Calu3 (cell line): Measurements from ENCODE around the gene RAB3IL1. TPM values are rescaled to one million over a fixed set of nuclear protein-coding genes. Genes with fewer than 3 reads are reported as not detected.

Experiments
- BruUV-seq: library from RNA; stranded (reverse); fragments of 400-500 nt; replicated peaks from 2 replicates; lab custom pipeline; 2021; lab: Mats Ljungman, UMichigan
- CTCF ChIA-PET: fragments of 300-600 bp; sonication (Branson Sonifier 250); formaldehyde crosslinking; loops from one replicate; lab custom pipeline; 2022; ENCODE audit warnings: antibody characterized with exemption; lab: Charles Lee
- DNase-seq: peaks from one replicate; pipeline ENCODE4 v3.0.0; 2022
- H3K27ac Mint-ChIP-seq: one replicate; pipeline ENCODE4 v1.8.0; 2022; ENCODE audit warnings: mixed read lengths; ENCODE audit not compliant: unreplicated experiment
- H3K27me3 Mint-ChIP-seq: one replicate; pipeline ENCODE4 v1.8.0; 2022; ENCODE audit warnings: mixed read lengths; ENCODE audit not compliant: unreplicated experiment
- H3K36me3 Mint-ChIP-seq: one replicate; pipeline ENCODE4 v1.8.0; 2022; ENCODE audit warnings: mild to moderate bottlenecking, moderate library complexity, mixed read lengths; ENCODE audit not compliant: insufficient read depth, unreplicated experiment
- H3K4me1 Mint-ChIP-seq: one replicate; pipeline ENCODE4 v1.8.0; 2022; ENCODE audit warnings: mild to moderate bottlenecking, low read depth, mixed read lengths; ENCODE audit not compliant: unreplicated experiment
- H3K4me3 Mint-ChIP-seq: one replicate; pipeline ENCODE4 v1.8.0; 2022; ENCODE audit warnings: mild to moderate bottlenecking, low read depth, moderate library complexity, mixed read lengths; ENCODE audit not compliant: unreplicated experiment
- H3K9me3 Mint-ChIP-seq: one replicate; pipeline ENCODE4 v1.8.0; 2022; ENCODE audit warnings: low read depth, mixed read lengths; ENCODE audit not compliant: unreplicated experiment
- intact Hi-C: fragments of 100-400 bp; cut with micrococcal nuclease; formaldehyde crosslinking; loops from one replicate; pipeline ENCODE4 v1.10.0; 2022; ENCODE audit not compliant: unreplicated experiment
- total RNA-seq: library from RNA; stranded (reverse); gene quantifications from 2 replicates; pipeline ENCODE4 v1.2.3, GENCODE V29; 2022
- TF ChIP-seq, protein P1 (sequence below): fragments of 200-600 bp; IDR thresholded peaks from one replicate; pipeline ENCODE4 v1.8.0; 2022; ENCODE audit warnings: antibody characterized with exemption; ENCODE audit not compliant: unreplicated experiment

The RAB3IL1 gene
- total RNA-seq, 1 experiment from 2014 or later, result 0.76 TPM

DNA sequence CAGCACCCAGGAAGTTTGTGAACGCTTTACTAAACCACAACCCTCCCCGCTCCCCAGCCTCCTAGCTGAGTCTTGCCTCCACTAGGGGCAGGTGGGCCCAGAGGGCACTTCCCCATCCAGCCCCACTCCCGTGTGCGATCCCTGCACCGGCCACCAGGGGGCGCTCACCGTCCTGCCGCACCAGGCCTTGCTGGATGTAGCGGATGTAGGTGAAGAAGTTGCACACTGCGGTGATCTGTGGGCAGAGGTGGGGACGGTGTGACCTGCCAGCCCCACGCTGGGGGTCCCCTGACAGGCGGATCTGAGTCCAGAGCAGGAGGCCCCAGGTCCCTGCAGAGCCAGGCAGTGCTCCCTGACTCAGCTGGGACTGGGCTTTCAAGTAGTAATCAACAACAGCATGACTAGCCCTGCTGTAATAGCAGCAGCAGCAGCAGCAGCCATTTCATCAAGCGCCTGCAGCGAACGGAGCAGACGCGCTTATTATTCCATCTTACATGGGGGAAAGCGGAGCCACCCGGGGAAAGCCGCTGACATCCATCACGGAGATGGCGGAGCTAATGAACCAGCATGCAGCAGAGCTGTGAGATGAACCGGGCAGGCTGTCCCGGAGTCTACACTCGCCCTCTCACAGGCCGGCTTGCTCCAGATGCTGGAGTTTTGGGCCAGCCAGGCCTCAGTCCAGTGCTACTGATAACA lies 18.1 kb downstream of the RAB3IL1 start:
- TF ChIP-seq, protein P1, sequence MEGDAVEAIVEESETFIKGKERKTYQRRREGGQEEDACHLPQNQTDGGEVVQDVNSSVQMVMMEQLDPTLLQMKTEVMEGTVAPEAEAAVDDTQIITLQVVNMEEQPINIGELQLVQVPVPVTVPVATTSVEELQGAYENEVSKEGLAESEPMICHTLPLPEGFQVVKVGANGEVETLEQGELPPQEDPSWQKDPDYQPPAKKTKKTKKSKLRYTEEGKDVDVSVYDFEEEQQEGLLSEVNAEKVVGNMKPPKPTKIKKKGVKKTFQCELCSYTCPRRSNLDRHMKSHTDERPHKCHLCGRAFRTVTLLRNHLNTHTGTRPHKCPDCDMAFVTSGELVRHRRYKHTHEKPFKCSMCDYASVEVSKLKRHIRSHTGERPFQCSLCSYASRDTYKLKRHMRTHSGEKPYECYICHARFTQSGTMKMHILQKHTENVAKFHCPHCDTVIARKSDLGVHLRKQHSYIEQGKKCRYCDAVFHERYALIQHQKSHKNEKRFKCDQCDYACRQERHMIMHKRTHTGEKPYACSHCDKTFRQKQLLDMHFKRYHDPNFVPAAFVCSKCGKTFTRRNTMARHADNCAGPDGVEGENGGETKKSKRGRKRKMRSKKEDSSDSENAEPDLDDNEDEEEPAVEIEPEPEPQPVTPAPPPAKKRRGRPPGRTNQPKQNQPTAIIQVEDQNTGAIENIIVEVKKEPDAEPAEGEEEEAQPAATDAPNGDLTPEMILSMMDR, result peak; percentile 99
- Mint-ChIP-seq H3K4me1 (no peaks in the 10 kb centered on the region), H3K27ac (peak overlapping the region; percentile 37), H3K27me3 (peaks cover 45% of the 10 kb centered on the region), H3K9me3 (no peaks in the 10 kb centered on the region), H3K36me3 (no peaks in the 10 kb centered on the region), H3K4me3 (no peak overlapping the region)
- peak; percentile 95 for DNase-seq
- intact Hi-C loops, result loop anchor here (1.0 to 10.0 kb wide), 5 partner anchors 48 to 209 kb away; partner anchors contain the start of genes FEN1 and TMEM258
- CTCF ChIA-PET, result interaction anchor here (0.6 to 8.3 kb wide), 12 partner anchors 15 to 213 kb away, joined by 3 to 96 read pairs (median 5); no protein-coding TSS in a partner anchor
- no TSS peak for BruUV-seq

DNA sequence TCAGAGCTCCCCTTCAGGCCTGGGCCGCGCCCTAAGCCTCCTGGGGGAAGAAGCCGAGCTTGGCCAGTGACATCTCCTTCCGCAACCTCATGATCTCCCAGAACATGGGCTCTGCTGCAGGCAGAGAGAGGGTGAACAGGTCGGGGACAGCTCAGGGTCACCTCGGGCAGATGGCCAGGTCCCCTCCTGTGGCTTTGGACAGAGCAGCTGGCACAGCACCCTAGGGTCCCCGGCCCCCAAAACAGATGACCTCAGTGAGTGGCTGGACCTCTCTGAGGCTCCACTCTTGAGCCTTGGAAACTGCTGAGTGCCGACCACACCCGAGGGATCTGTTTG lies 19.2 kb downstream of the RAB3IL1 start:
- CTCF ChIA-PET, result interaction anchor here (0.6 to 8.3 kb wide), 9 partner anchors 28 to 210 kb away, joined by 3 to 96 read pairs (median 6); no protein-coding TSS in a partner anchor
- Mint-ChIP-seq H3K27me3 (peaks cover 37% of the 10 kb centered on the region), H3K4me3 (no peak overlapping the region), H3K9me3 (no peaks in the 10 kb centered on the region), H3K36me3 (no peaks in the 10 kb centered on the region), H3K27ac (no peak overlapping the region), H3K4me1 (no peaks in the 10 kb centered on the region)
- DNase-seq, result no peak
- TF ChIP-seq, protein P1, result no peak
- no TSS peak for BruUV-seq
- intact Hi-C loops, result loop anchor here (10.0 kb wide), 1 partner anchor 103 kb away; the partner anchor contains the start of genes FEN1 and TMEM258

DNA sequence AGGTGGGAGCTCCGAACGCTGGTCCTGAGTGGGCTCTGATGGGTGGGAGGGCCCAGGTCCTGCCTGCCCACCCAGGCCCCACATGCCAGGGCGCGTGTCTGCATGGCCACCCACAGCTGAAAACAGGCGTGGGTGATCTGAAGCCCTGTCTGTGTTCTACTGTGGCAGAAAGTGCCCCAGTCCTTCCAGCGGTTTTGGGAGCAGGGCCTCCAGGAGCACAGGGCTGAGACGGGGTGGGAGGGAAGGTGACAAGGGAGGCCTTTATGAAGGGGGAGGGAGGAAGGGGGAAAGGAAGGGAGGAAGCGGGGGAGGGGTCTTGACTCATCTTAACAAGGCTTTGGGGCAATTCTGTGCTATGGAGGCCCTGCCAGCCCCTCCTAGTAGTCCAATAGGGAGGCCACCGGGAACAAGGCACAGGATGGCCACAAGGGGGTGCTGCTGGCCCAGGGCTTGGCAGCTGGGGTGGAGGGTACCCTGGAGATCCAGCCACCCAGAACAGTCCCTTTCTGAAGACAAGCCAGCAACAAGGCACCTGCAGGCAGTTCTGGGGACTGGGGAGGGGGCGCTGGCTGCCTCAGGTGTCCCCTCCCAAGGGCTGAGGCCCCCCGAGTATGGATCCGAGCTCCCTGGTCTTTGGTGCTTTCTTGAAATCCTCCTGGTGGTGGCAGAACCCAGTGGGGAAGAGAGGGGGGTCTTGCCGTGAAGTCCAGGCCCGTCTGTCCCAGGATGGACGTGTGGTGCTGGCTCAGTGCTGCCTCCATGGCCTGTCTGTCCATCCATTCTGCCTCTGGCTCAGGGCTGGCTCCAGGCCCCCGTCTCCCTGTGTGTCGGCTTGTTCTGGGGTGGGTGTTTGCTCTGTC lies 19.7 kb downstream of the RAB3IL1 start:
- BruUV-seq, result no TSS peak

More for the DNA sequence above, 19.7 kb downstream of the RAB3IL1 start:
- intact Hi-C loops, result loop anchor here (10.0 kb wide), 1 partner anchor 103 kb away; the partner anchor contains the start of genes FEN1 and TMEM258
- Mint-ChIP-seq H3K27ac (no peak overlapping the region), H3K36me3 (no peaks in the 10 kb centered on the region), H3K4me3 (no peak overlapping the region), H3K4me1 (no peaks in the 10 kb centered on the region), H3K27me3 (peaks cover 31% of the 10 kb centered on the region), H3K9me3 (no peaks in the 10 kb centered on the region)
- DNase-seq, result peak; percentile 91
- TF ChIP-seq, protein P1, result peak; percentile 97
- CTCF ChIA-PET, result interaction anchor here (0.8 to 8.3 kb wide), 8 partner anchors 27 to 886 kb away, joined by 3 to 96 read pairs (median 12); no protein-coding TSS in a partner anchor
